ENCODE data around the gene UVRAG.

UVRAG gene

DNA sequence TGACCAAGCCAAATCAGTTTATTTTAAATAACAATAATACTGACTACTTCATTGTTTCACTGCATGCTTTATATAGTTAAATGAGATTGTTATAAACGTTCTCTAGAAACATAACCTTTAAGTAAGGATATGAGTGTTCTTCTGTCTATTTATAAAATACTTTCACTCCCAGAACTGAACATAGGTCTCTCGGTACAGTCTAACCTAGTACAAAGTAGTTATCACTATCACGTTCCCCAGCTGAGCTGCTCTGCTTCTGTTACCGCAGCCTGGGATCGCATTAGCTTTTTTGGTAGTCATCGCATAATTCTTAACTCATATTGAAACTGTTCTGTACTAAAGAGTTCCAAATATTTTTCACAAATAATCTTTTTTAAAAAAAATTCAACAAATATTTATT, 247.7 kb downstream of the UVRAG start:
- TF ChIP-seq REST (IDR thresholded peaks at IDR 0.05; ENCODE audit: low read depth) (no peak), NFIC (IDR thresholded peaks at IDR 0.05) (no peak), RAD21 (IDR thresholded peaks at IDR 0.05; ENCODE audit: low read depth) (no peak), TCF12 (IDR thresholded peaks at IDR 0.05; ENCODE audit: low read depth) (no peak), ZBTB7A (IDR thresholded peaks at IDR 0.05; ENCODE audit: low read depth) (no peak), CREB1 (IDR thresholded peaks at IDR 0.05; ENCODE audit: low read depth) (no peak), YY1 (IDR thresholded peaks at IDR 0.05; ENCODE audit: low read depth) (no peak), EGR1 (IDR thresholded peaks at IDR 0.05) (no peak), FOXM1 (IDR thresholded peaks at IDR 0.05; ENCODE audit: borderline replicate concordance, low read depth) (no peak), MAX (IDR thresholded peaks at IDR 0.05) (no peak), CEBPB (IDR thresholded peaks at IDR 0.05) (no peak)

- TF ChIP-seq FOXM1 (IDR thresholded peaks at IDR 0.05; ENCODE audit: borderline replicate concordance, low read depth): no peak
- no peak for TF ChIP-seq USF1 (IDR thresholded peaks at IDR 0.05)
- TF ChIP-seq ZBTB7A (IDR thresholded peaks at IDR 0.05; ENCODE audit: low read depth): no peak
- TF ChIP-seq EGR1 (IDR thresholded peaks at IDR 0.05): no peak
Measured at GRCh38 chr11:76064192-76064591, 249.2 kb downstream of the UVRAG start.

DNA sequence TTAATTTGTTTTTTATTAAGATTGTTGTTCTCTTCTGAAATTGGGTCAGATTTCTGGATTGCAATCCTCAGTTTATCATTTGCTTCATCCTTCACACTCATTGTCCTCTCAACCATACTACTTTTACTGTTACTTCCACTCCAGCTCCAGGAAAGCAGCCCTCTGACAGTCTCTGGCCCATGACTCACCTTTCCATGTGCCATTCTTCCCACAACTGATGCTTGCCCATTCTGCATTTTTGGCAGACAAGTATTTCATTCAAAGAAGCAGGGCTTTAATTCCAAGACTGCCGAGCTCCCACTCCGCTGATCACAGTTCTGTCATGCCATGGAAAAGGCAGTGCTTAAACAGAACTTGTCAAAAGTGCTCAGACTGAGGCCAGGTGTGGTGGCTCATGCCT, 252.1 kb downstream of the UVRAG start:
- TF ChIP-seq TAF1 (IDR thresholded peaks at IDR 0.05; ENCODE audit: low read depth): no peak
- TF ChIP-seq CREB1 (IDR thresholded peaks at IDR 0.05; ENCODE audit: low read depth): no peak
- TF ChIP-seq TCF12 (IDR thresholded peaks at IDR 0.05; ENCODE audit: low read depth): no peak
- TF ChIP-seq TEAD4 (IDR thresholded peaks at IDR 0.05): no peak
- no peak for TF ChIP-seq CEBPB (IDR thresholded peaks at IDR 0.05)
- no peak for TF ChIP-seq ZBTB7A (IDR thresholded peaks at IDR 0.05; ENCODE audit: low read depth)
- no peak for TF ChIP-seq FOXM1 (IDR thresholded peaks at IDR 0.05; ENCODE audit: borderline replicate concordance, low read depth)
- no peak for TF ChIP-seq USF1 (IDR thresholded peaks at IDR 0.05)
- no peak for TF ChIP-seq REST (IDR thresholded peaks at IDR 0.05; ENCODE audit: low read depth)
- no peak for TF ChIP-seq NFIC (IDR thresholded peaks at IDR 0.05)
- no peak for TF ChIP-seq RAD21 (IDR thresholded peaks at IDR 0.05; ENCODE audit: low read depth)
- no peak for TF ChIP-seq YY1 (IDR thresholded peaks at IDR 0.05; ENCODE audit: low read depth)
- TF ChIP-seq MAX (IDR thresholded peaks at IDR 0.05): no peak
- TF ChIP-seq EP300 (IDR thresholded peaks at IDR 0.05; ENCODE audit: borderline replicate concordance): no peak
- TF ChIP-seq EGR1 (IDR thresholded peaks at IDR 0.05): no peak

DNA sequence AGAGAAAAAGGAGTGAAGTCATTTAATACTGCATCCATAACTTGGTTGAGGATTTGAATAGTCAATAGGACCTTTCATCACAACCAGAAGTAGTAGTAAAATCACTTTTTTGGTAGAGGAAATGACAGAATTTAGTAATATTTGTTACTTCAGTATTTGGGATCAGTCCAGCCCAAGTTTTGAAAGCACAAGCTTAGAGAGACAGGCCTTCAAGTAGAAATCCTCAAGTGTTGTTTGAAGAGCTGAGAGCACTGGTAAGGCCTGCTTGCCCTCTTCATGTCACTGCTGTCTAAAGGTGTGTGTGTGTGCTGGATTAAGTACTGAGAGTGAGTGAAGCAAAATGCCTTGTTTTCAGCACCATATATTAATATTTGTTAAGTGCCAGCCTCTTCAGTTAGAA, 254.0 kb downstream of the UVRAG start:
- TF ChIP-seq TAF1 (IDR thresholded peaks at IDR 0.05; ENCODE audit: low read depth) (no peak), EP300 (IDR thresholded peaks at IDR 0.05; ENCODE audit: borderline replicate concordance) (no peak), RAD21 (IDR thresholded peaks at IDR 0.05; ENCODE audit: low read depth) (no peak), ZBTB7A (IDR thresholded peaks at IDR 0.05; ENCODE audit: low read depth) (no peak), NFIC (IDR thresholded peaks at IDR 0.05) (no peak), REST (IDR thresholded peaks at IDR 0.05; ENCODE audit: low read depth) (no peak), TEAD4 (IDR thresholded peaks at IDR 0.05) (no peak), MAX (IDR thresholded peaks at IDR 0.05) (no peak)

GRCh38 chr11:76071090-76071489, 256.1 kb downstream of the UVRAG start:
- TF ChIP-seq EGR1 (IDR thresholded peaks at IDR 0.05): no peak
- no peak for TF ChIP-seq TCF12 (IDR thresholded peaks at IDR 0.05; ENCODE audit: low read depth)
- no peak for TF ChIP-seq RAD21 (IDR thresholded peaks at IDR 0.05; ENCODE audit: low read depth)
- no peak for TF ChIP-seq YY1 (IDR thresholded peaks at IDR 0.05; ENCODE audit: low read depth)
- TF ChIP-seq ZBTB7A (IDR thresholded peaks at IDR 0.05; ENCODE audit: low read depth): no peak
- no peak for TF ChIP-seq CREB1 (IDR thresholded peaks at IDR 0.05; ENCODE audit: low read depth)
- no peak for TF ChIP-seq EP300 (IDR thresholded peaks at IDR 0.05; ENCODE audit: borderline replicate concordance)

Data from Ishikawa (cell line).